Neural cell (in vitro differentiated cells): Measurements from ENCODE around the gene H19. TPM values are rescaled to one million over a fixed set of nuclear protein-coding genes. Genes with fewer than 3 reads are reported as not detected.

Experiments used
- H2AFZ ChIP-seq: fragments of 200-600, 300-800 bp; sonication (generic), shearing (Covaris generic); 2 replicates; pipeline ENCODE4 v1.6.0; 2014; ENCODE audit warnings: low read depth, mild to moderate bottlenecking, antibody characterized with exemption, low read length, moderate library complexity
- H3F3A ChIP-seq: fragments of 200-600 bp; shearing (Covaris generic); 2 replicates; pipeline ENCODE4 v1.6.1; 2016; ENCODE audit warnings: mild to moderate bottlenecking, moderate library complexity, mixed read lengths, antibody characterized with exemption, low read length; ENCODE audit not compliant: insufficient read depth, poor library complexity, severe bottlenecking
- H3K27ac ChIP-seq: fragments of 200-600, 300-800 bp; sonication (generic), shearing (Covaris generic); 2 replicates; pipeline ENCODE4 v1.5.1; 2014; ENCODE audit warnings: mild to moderate bottlenecking, low read length, moderate library complexity
- H3K27me3 ChIP-seq: fragments of 300-800, 200-600 bp; sonication (generic), shearing (Covaris generic); 2 replicates; pipeline ENCODE4 v1.6.0; 2014; ENCODE audit warnings: mild to moderate bottlenecking, low read depth, low read length, moderate library complexity; ENCODE audit not compliant: insufficient read depth
- H3K36me3 ChIP-seq: fragments of 300-800, 200-600 bp; sonication (generic), shearing (Covaris generic); 2 replicates; pipeline ENCODE4 v1.5.1; 2014; ENCODE audit warnings: mild to moderate bottlenecking, antibody characterized with exemption, low read length, moderate library complexity; ENCODE audit not compliant: insufficient read depth
- H3K4me2 ChIP-seq: fragments of 300-800, 200-600 bp; sonication (generic), shearing (Covaris generic); 2 replicates; pipeline ENCODE4 v1.6.0; 2014; ENCODE audit warnings: mild to moderate bottlenecking, low read length
- H3K4me3 ChIP-seq: fragments of 300-800, 200-600 bp; sonication (generic), shearing (Covaris generic); 2 replicates; pipeline ENCODE4 v1.5.1; 2014; ENCODE audit warnings: mild to moderate bottlenecking, low read length, moderate library complexity
- H3K79me2 ChIP-seq: fragments of 200-600 bp; shearing (Covaris generic); replicated peaks from 2 replicates; pipeline ENCODE4 v1.6.0; 2014; ENCODE audit warnings: mild to moderate bottlenecking, low read length, moderate library complexity; ENCODE audit not compliant: insufficient read depth
- H3K9ac ChIP-seq: fragments of 300-800, 200-600 bp; sonication (generic), shearing (Covaris generic); 2 replicates; pipeline ENCODE4 v1.6.1; 2016; ENCODE audit warnings: mild to moderate bottlenecking, low read length, mixed read lengths
- H3K9me2 ChIP-seq: fragments of 200-600 bp; shearing (Covaris generic); 2 replicates; pipeline ENCODE4 v1.6.1; 2016; ENCODE audit warnings: mild to moderate bottlenecking, low read length, mixed read lengths; ENCODE audit not compliant: insufficient read depth
- H3K9me3 ChIP-seq: fragments of 200-600, 300-800 bp; sonication (generic), shearing (Covaris generic); 2 replicates; pipeline ENCODE4 v1.6.1; 2016; ENCODE audit warnings: mild to moderate bottlenecking, mixed run types, low read length, moderate library complexity, mixed read lengths
- H4K20me1 ChIP-seq: fragments of 200-600 bp; shearing (Covaris generic); 2 replicates; pipeline ENCODE4 v1.6.1; 2016; ENCODE audit warnings: mild to moderate bottlenecking, mixed run types; ENCODE audit not compliant: insufficient read depth
- POLR2AphosphoS5 ChIP-seq: IDR thresholded peaks from 2 replicates; pipeline ENCODE4 v1.6.1; 2012
- RAD21 ChIP-seq: fragments of 450-650 bp; conservative IDR thresholded peaks from 2 replicates; pipeline ENCODE4 v1.6.1; 2014; ENCODE audit warnings: antibody characterized with exemption, mild to moderate bottlenecking, moderate library complexity
- SMC3 ChIP-seq: fragments of 450-650 bp; conservative IDR thresholded peaks from 2 replicates; pipeline ENCODE4 v1.6.1; 2014; ENCODE audit warnings: antibody characterized with exemption, mild to moderate bottlenecking, moderate library complexity; ENCODE audit not compliant: poor library complexity
- TAF1 ChIP-seq: IDR thresholded peaks from 2 replicates; pipeline ENCODE4 v1.6.1; 2012; ENCODE audit warnings: low read depth
- polyA plus RNA-seq: library from polyadenylated mRNA; depleted of rRNA; stranded (reverse); fragments of >200 nt; gene quantifications from 2 replicates; pipeline ENCODE4 v1.2.3, GENCODE V29; 2014
- TF ChIP-seq, protein P1 (sequence below): fragments of 450-650 bp; IDR thresholded peaks from 2 replicates; pipeline ENCODE4 v1.5.1; 2014; ENCODE audit warnings: antibody characterized with exemption, mild to moderate bottlenecking, moderate library complexity; ENCODE audit not compliant: poor library complexity, severe bottlenecking
- TF ChIP-seq, protein P2 (sequence below): IDR thresholded peaks from 2 replicates; pipeline ENCODE4 v1.6.1; 2012; ENCODE audit warnings: borderline replicate concordance

H19 gene
- polyA plus RNA-seq, 1 donor from 2014 or later, result not detected

DNA sequence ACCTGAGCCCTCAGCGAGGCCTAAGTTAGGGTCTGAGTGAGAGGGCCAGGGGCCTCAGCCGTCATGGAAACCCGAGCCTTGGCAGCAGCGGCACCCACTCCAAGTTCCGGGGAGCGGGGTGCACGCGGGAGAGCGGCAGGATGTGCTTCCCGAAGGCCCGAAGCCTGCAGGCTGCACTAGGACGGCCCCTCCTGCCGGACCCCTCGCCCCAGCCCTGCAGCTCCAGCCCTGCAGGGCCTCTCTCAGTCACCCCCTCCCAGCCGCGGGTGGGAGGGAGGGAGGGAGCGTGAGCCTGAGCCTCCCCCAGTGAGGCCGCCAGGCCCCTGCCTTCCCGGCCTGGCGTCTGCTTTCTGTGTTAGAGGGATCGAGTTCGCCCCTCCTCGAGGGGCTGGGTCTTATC lies 27.9 kb downstream of the H19 start:
- Histone ChIP-seq H3K9me3 (no peaks in the 10 kb centered on the region), H3K4me3 (no peak overlapping the region), H3K36me3 (no peaks in the 10 kb centered on the region), H3K4me2 (no peak overlapping the region), H3K9me2 (no peaks in the 10 kb centered on the region), H4K20me1 (no peaks in the 10 kb centered on the region), H3K9ac (no peak overlapping the region), H3K79me2 (no peaks in the 10 kb centered on the region), H3K27ac (no peak overlapping the region), H3F3A (no peaks in the 10 kb centered on the region), H3K27me3 (no peaks in the 10 kb centered on the region), H2AFZ (no peak overlapping the region)
- TF ChIP-seq RAD21, result no peak
- no peak for TF ChIP-seq TAF1
- no peak for TF ChIP-seq POLR2AphosphoS5
- no peak for TF ChIP-seq SMC3

DNA sequence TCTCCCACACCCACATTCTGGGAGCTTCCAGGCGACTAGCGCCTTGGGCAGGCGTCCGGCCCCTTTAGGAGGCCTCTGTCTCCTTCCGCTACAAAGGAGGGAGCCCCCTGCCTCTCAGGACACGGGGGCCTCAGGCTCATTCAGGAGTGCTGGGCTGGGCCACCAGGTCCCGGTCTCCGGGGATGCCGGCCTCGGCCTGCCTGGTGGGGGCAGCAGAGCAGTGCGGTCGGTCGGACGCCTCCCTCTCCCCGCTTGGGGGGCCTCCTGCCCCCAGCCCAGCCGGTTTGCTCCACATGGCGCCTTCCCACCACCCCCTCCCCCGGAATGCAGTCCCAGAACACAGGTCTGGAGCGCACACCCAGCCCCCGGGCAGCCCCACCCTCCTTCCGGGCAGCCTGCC lies 28.6 kb downstream of the H19 start:
- no peaks in the 10 kb centered on the region for H3K27me3 ChIP-seq
- no peak overlapping the region for H2AFZ ChIP-seq
- no peaks in the 10 kb centered on the region for H3K9me3 ChIP-seq
- no peaks in the 10 kb centered on the region for H3K79me2 ChIP-seq
- no peak overlapping the region for H3K9ac ChIP-seq
- TF ChIP-seq, protein P1, sequence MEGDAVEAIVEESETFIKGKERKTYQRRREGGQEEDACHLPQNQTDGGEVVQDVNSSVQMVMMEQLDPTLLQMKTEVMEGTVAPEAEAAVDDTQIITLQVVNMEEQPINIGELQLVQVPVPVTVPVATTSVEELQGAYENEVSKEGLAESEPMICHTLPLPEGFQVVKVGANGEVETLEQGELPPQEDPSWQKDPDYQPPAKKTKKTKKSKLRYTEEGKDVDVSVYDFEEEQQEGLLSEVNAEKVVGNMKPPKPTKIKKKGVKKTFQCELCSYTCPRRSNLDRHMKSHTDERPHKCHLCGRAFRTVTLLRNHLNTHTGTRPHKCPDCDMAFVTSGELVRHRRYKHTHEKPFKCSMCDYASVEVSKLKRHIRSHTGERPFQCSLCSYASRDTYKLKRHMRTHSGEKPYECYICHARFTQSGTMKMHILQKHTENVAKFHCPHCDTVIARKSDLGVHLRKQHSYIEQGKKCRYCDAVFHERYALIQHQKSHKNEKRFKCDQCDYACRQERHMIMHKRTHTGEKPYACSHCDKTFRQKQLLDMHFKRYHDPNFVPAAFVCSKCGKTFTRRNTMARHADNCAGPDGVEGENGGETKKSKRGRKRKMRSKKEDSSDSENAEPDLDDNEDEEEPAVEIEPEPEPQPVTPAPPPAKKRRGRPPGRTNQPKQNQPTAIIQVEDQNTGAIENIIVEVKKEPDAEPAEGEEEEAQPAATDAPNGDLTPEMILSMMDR, result no peak
- no peak for TF ChIP-seq TAF1
- TF ChIP-seq, protein P2, sequence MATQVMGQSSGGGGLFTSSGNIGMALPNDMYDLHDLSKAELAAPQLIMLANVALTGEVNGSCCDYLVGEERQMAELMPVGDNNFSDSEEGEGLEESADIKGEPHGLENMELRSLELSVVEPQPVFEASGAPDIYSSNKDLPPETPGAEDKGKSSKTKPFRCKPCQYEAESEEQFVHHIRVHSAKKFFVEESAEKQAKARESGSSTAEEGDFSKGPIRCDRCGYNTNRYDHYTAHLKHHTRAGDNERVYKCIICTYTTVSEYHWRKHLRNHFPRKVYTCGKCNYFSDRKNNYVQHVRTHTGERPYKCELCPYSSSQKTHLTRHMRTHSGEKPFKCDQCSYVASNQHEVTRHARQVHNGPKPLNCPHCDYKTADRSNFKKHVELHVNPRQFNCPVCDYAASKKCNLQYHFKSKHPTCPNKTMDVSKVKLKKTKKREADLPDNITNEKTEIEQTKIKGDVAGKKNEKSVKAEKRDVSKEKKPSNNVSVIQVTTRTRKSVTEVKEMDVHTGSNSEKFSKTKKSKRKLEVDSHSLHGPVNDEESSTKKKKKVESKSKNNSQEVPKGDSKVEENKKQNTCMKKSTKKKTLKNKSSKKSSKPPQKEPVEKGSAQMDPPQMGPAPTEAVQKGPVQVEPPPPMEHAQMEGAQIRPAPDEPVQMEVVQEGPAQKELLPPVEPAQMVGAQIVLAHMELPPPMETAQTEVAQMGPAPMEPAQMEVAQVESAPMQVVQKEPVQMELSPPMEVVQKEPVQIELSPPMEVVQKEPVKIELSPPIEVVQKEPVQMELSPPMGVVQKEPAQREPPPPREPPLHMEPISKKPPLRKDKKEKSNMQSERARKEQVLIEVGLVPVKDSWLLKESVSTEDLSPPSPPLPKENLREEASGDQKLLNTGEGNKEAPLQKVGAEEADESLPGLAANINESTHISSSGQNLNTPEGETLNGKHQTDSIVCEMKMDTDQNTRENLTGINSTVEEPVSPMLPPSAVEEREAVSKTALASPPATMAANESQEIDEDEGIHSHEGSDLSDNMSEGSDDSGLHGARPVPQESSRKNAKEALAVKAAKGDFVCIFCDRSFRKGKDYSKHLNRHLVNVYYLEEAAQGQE, result no peak
- no peaks in the 10 kb centered on the region for H3F3A ChIP-seq
- no peaks in the 10 kb centered on the region for H3K9me2 ChIP-seq
- H3K4me3 ChIP-seq, result no peak overlapping the region
- H3K4me2 ChIP-seq, result no peak overlapping the region
- H3K27ac ChIP-seq, result no peak overlapping the region
- no peaks in the 10 kb centered on the region for H3K36me3 ChIP-seq
- H4K20me1 ChIP-seq, result no peaks in the 10 kb centered on the region

DNA sequence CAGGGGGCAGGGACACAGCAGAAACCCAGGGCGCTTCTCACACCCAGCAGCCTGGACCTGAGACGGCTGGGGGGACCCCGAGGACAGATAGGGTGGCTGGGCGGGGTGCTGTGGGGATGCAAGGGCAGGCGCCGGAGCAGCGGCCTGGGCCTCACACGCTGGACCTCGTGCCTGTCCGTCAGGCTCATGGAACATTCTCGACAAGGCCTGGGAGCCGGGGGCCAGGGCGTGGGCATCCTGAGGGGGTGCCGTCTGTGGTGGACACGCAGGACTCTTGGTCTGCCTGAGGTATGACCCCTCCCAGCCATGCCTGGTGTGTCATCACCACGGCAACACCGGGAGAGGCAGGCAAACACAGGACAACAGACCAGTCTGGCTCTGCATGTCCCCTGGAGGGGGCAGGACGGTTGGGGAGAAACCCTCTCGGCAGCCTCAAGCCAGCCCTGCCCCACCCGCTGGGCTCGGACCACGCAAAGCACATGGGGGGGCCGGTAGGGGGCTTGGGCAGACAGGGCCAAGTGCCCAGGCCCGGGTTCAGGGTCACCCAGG lies 29.1 kb downstream of the H19 start:
- H3K27me3 ChIP-seq, result no peaks in the 10 kb centered on the region
- no peaks in the 10 kb centered on the region for H3F3A ChIP-seq

More for the DNA sequence above, 29.1 kb downstream of the H19 start:
- no peaks in the 10 kb centered on the region for H3K36me3 ChIP-seq
- no peak overlapping the region for H3K27ac ChIP-seq
- no peak overlapping the region for H3K4me2 ChIP-seq
- TF ChIP-seq TAF1, result no peak
- no peaks in the 10 kb centered on the region for H3K79me2 ChIP-seq
- no peak overlapping the region for H3K9ac ChIP-seq
- H3K9me3 ChIP-seq, result no peaks in the 10 kb centered on the region
- H2AFZ ChIP-seq, result no peak overlapping the region
- no peak overlapping the region for H3K4me3 ChIP-seq
- no peaks in the 10 kb centered on the region for H3K9me2 ChIP-seq
- no peaks in the 10 kb centered on the region for H4K20me1 ChIP-seq
